ENCODE data around the gene PLEKHN1.

The PLEKHN1 gene

DNA sequence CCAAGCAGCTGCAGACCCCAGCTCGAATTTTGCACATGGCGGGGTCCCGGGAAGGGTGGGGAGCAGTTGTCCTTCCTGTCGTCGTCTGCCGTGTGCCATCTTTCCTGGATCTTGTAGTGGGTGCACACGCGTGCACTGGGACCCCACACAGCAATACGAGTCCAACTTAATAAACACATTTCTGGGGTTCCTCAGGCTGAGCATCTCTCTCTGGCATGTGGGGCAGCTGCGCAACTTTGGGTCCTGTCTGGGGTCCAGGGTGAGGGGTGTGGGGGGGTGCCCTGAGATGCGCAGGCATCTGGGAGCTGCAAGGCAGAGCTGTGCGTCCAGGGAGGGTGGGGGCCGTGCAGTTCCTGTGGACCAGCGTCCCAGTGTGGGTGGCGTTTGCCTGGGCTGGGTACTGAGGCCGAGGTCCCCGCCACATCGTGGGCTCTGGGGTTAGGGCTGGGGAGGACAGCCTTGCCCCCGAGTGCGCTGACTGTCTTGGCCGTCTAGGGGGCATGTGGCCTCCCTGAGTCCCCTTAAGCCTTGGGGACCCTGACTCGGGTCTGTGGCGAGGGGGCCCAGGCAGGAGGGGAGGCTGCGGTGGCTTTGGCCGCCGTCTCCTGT lies 652 bp upstream of the PLEKHN1 start:
- no peak for FAIRE-seq
- TF ChIP-seq POLR2A (IDR thresholded peaks at IDR 0.05; ENCODE audit: low read depth, low read length): no peak
- no peak for DNase-seq (ENCODE audit: insufficient read length, low spot score)

DNA sequence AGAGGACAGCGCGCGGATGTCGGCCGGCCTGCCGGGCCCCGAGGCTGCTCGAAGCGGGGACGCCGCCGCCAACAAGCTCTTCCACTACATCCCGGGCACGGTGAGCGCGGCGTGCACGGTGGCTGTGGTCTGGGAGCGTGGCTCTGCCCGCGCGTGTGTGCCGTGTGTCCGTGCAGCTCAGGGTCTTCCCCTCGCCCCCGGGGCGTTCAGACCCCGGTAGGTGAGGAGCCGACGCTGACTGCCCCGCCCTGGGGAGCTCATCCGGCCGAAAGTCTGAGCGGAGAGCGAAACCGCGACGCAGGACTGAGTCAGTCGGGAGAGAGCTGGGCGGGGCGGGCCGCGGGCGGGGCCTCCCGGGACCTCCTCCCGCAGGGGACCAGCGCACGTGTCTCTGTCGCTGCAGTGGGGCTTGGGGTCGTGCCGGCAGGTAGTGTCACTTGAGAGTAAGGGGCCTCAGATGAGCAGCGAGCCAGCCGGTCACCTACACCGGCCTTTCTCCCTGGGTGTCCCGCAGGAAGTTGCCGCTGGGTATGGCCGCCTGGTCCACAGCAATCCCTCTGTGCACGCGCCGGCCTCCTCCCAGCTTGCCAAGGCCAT lies 520 bp downstream of the PLEKHN1 start:
- TF ChIP-seq POLR2A (IDR thresholded peaks at IDR 0.05; ENCODE audit: low read depth, low read length): no peak; the same call in 1 of the 2 replicates
- no peak for FAIRE-seq
- peak; percentile 86 for DNase-seq (ENCODE audit: insufficient read length, low spot score)

DNA sequence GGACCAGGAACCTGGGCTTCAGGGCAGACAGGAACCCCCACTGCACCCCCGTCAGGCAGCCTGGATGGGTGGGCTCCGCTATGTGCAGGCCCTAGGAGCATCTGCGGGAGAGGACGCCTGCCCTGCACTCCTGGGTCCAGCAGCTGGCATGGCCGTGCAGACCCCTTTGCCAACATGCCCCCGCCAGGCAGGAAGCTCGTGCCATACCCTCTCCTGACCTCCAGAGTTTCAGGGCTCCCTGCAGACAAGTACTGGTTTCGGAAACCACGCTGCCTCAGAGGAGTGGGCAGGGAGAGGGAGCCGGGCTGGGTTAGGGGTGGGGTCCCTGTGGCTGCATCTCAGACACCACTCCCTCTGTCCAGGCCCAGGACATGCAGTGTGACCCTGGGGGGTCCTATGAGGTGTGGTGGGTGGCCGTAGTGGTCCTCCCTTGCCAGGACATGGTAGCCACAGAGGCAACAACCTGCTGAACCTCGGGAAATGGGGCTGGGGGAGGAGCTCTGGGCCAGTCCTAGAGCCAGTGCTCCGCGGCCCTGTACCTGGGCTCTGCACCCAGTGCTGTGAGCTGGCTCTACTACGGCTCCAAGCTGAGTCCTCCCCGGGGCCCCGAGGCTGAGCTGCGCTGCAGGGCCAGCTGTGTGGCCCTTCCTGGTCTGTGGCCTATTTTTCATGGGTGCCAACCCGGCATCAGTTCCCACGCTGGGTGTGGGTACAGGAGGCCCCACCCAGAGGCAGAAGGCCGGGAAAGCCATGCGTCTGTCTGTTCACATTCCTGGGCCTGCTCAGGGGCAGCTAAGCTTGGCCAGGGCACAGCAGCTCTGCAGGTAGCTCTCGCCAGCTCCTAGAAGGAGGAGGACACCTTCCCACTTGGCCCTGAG lies 1.4 kb downstream of the PLEKHN1 start:
- no peak for FAIRE-seq
- no peak for DNase-seq (ENCODE audit: insufficient read length, low spot score)
- TF ChIP-seq POLR2A (IDR thresholded peaks at IDR 0.05; ENCODE audit: low read depth, low read length): no peak

DNA sequence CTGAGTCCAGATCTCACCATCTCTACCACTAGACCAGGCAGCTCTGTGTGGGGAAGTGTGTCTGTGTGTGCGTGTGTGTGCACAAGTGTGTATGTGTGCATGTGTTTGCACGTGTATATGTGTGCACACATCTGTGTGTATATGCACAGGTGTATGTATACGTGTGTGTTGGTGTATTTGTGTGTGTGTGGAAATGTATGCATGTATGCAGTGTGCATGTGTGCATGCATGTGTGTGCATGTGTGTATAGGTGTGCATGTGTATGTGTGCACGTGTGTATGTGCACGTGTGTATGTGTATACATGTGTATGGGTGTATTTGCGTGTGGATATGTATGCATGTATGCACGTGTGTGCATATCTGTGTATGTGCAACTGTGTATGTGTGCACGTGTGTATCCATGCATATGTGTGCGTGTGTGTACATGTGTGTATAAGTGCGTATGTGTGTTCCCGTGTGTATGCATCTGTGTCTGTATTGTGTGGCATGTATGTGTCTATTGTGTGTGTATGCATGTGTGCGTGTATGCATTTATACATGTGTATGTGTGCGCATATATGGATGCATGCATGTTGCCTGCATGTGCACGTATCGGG lies 3.1 kb downstream of the PLEKHN1 start:
- TF ChIP-seq POLR2A (IDR thresholded peaks at IDR 0.05; ENCODE audit: low read depth, low read length): no peak
- no peak for FAIRE-seq
- DNase-seq (ENCODE audit: insufficient read length, low spot score): no peak

DNA sequence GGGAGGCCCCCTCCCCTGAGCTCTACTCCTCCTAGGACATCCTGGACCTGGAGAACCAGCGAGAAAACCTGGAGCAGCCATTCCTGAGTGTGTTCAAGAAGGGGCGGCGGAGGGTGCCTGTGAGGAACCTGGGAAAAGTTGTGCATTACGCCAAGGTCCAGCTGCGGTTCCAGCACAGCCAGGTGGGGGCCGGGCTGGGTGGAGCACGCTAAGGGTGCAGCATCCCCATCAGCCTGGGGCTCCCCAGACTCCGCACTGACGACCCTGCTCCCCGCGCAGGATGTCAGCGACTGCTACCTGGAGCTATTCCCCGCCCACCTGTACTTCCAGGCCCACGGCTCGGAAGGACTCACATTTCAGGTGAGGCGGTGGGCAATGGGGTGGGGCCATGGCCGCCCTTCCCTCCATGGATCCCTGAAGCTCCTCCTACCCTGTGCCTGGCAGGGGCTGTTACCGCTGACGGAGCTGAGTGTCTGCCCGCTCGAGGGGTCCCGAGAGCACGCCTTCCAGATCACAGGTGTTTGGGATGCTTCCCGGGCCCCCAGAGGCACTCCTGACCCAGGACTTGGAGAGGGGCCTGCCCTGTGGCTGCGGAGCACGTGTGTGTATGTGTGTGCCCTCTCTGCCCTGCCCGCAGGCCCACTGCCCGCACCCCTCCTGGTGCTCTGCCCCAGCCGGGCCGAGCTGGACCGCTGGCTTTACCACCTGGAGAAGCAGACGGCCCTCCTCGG lies 4.1 kb downstream of the PLEKHN1 start:
- DNase-seq (ENCODE audit: insufficient read length, low spot score): no peak
- TF ChIP-seq POLR2A (IDR thresholded peaks at IDR 0.05; ENCODE audit: low read depth, low read length): no peak
- no peak for FAIRE-seq

DNA sequence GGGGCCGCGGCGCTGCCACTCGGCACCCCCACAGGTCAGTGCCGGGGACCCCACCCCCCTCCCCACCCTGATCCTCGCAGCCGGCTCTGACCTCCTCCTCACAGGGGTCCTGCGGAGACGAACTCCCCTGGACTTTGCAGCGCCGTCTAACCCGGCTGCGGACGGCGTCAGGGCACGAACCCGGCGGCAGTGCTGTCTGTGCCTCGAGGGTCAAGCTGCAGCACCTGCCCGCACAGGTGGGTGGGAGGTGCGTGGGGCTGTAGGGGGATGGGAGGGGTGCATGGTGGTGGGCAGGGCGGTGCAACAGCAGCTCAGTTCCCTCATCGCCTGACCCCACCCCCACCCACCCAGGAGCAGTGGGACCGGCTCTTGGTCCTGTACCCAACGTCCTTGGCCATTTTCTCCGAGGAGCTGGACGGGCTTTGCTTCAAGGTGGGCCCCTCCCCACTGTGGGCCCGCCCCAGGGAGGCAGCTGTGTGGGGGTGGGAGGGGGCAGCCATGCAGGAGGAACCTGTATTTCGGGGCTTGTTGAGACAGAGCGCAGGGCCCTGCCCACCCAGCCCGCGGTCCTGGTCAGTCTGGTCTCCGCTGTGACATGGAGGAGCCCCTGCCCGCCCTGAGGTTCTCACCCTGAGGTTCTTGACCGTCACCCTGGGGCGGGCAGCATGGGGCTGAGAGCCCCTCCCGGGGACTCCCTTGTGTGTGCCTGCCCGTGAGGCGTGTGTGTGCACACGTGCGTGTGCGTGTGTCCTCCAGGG lies 4.9 kb downstream of the PLEKHN1 start:
- FAIRE-seq: no peak
- no peak for TF ChIP-seq POLR2A (IDR thresholded peaks at IDR 0.05; ENCODE audit: low read depth, low read length)
- DNase-seq (ENCODE audit: insufficient read length, low spot score): no peak

DNA sequence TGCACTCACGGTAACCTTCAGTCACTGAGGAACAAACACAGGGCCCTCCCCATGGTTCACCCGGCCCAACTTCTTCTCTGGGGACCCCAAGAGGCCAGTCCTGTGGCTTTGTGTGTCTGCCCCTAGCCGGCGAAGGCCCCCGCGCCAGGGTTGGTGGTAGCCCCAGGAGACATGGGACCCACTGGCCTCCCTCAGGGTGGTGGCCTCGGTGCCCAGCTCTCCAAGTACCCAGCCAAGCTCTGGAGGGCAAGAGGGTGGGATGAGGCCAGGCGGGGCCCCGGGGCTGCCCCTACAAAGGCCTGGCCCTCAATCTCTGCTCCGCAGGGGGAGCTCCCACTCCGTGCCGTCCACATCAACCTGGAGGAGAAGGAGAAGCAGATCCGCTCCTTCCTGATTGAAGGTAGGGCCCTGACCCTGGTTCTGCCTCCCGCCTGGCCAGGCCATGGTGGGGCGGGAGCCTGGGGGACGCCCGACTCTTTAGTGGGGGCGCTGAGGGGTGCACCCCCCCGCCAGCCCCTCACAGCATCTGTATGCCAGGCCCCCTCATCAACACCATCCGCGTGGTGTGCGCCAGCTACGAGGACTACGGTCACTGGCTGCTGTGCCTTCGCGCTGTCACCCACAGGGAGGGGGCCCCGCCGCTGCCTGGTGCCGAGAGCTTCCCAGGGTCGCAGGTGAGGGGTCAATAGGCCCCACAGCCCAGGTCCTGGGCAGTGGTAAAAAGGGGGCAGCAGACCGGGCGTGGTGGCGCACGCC lies 5.6 kb downstream of the PLEKHN1 start:
- DNase-seq (ENCODE audit: insufficient read length, low spot score) (no peak), FAIRE-seq (no peak)
- TF ChIP-seq POLR2A (IDR thresholded peaks at IDR 0.05; ENCODE audit: low read depth, low read length): no peak

DNA sequence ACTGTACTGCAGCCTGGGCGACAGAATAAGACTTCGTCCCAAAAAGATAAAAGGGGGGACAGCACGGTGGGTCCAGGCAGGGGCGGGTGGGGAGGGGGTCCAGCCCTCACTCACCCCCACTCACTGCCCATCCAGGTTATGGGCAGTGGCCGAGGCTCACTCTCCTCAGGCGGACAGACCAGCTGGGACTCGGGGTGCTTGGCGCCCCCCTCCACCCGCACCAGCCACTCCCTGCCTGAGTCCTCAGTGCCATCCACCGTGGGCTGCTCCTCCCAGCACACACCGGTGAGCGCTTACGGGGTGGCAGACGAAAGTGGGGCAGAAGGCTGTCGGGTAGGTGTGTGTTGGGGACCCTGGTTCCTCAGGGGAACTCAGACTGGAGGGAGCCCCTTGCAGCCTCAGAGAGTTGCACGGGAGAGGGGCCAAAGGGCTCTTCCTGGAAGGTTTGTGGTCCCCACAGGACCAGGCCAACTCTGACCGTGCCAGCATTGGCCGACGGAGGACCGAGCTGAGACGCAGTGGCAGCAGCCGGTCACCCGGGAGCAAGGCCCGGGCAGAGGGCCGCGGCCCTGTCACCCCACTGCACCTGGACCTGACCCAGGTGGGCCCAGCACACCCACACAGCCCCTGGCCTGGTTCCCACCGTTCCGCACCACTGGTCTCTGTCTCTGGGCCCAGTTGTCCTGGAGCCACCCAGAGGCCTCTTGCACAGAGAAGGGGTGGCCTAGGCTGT lies 6.6 kb downstream of the PLEKHN1 start:
- no peak for DNase-seq (ENCODE audit: insufficient read length, low spot score)
- FAIRE-seq: no peak
- no peak for TF ChIP-seq POLR2A (IDR thresholded peaks at IDR 0.05; ENCODE audit: low read depth, low read length)

DNA sequence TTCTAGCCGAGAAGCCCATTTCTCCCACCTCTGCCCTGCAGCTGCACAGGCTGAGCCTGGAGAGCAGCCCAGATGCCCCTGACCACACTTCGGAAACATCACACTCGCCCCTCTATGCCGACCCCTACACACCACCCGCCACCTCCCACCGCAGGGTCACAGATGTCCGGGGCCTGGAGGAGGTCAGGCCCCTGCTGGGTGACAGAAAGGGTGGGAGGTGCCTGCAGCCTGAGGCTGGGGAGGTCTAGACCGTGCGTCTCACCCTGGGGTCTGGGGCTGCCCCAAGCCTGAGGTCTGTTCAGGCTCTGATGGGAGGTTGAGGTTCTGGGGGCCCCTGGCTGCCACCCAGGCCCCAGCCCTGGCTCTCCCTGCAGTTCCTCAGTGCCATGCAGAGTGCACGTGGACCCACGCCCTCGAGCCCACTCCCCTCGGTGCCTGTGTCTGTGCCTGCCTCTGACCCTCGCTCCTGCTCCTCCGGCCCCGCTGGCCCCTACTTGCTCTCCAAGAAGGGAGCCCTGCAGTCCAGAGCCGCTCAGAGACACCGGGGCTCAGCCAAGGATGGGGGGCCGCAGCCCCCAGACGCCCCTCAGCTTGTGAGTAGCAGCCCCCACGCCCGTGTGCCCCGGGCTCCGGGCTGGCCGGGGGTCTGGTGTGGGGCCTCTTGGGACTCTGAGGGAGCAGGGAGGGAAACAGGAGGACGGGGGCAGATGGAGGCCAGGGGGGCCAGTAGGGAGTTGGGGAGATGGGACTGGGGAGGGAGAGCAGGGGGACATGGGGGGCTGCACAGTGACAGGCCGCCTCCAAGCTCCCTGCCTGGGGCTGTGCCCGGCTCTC lies 7.4 kb downstream of the PLEKHN1 start:
- FAIRE-seq (no peak), DNase-seq (ENCODE audit: insufficient read length, low spot score) (no peak)
- TF ChIP-seq POLR2A (IDR thresholded peaks at IDR 0.05; ENCODE audit: low read depth, low read length): no peak

DNA sequence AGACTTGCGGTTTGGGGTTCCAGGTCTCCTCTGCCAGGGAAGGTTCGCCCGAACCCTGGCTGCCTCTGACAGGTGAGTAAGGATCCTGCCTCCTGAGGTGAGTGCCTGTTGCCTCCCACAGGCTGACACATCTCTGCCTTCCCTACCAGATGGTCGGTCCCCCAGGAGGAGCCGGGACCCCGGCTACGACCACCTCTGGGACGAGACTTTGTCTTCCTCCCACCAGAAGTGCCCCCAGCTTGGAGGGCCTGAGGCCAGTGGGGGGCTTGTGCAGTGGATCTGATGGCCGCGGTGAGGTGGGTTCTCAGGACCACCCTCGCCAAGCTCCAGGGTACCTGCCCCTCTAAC lies 8.0 kb downstream of the PLEKHN1 start:
- FAIRE-seq: no peak
- DNase-seq (ENCODE audit: insufficient read length, low spot score): no peak

DNA sequence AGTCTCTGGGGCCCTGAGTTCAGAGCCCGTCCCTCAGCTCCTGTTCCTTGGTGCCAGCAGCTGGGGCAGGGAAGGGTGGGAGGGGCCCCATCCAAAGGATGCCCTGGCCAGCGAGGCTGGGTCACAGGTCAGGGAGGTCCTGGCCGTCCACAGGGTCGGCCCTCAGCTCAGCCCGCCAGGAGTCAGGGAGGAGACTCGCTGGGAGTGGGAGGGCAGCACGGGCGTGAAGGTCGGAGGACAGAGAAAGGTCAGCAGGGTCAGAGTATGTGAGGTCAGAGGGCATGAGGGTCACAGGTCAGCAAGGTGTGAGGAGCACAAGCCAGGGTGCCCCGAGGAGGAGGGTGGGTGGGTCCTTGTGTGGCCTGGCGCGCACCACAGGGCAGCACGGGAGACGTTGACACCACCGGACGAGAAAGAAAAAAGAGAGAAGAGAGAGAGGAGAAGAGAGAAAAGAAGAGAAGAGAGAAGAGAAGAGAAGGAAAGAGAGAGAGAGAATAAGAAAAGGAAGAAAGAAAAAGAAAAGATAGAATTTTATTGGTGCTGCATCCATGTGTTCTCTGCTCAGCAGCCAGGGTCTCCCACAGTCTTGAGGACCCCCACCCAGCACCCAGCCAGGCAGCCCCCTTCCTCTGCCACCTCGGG lies 8.5 kb downstream of the PLEKHN1 start:
- FAIRE-seq: no peak
- DNase-seq (ENCODE audit: insufficient read length, low spot score): no peak
- TF ChIP-seq POLR2A (IDR thresholded peaks at IDR 0.05; ENCODE audit: low read depth, low read length): no peak

More for the DNA sequence above, 8.0 kb downstream of the PLEKHN1 start:
- no peak for TF ChIP-seq POLR2A (IDR thresholded peaks at IDR 0.05; ENCODE audit: low read depth, low read length)

Data from H54 (cell line).